ENCODE data around the gene PGLYRP2. TPM values are rescaled to one million over a fixed set of nuclear protein-coding genes. Genes with fewer than 3 reads are reported as not detected.

Gene PGLYRP2
- total RNA-seq, 1 donor from 2014 or later: not detected

DNA sequence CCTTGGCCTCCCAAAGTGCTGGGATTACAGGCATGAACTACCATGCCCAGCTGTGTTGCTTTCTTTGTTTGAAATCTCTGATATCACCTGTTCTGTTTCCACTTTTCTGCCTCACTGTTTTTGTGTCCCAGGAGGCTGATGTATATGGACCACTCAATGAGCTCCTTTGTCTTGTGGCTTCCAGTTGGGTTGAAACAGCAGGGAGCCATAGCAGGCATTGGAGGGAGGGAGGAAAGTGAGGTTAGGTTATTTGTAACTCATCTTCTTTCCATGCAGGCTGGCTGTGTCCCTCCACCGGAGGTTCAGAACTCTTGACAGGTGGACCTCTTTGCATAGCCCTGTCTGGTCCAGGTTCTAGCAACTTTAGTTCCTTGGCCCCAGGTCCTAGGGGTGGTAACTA is 23.0 kb upstream of the PGLYRP2 start:
- H3K36me3 Mint-ChIP-seq (ENCODE audit: unreplicated experiment): no peaks in the 10 kb centered on the region
- no peak for DNase-seq (ENCODE audit: extremely low spot score, unreplicated experiment)
- peaks cover 8% of the 10 kb centered on the region for H3K27me3 Mint-ChIP-seq (ENCODE audit: unreplicated experiment)
- H3K4me1 Mint-ChIP-seq (ENCODE audit: unreplicated experiment): no peaks in the 10 kb centered on the region
- H3K9me3 Mint-ChIP-seq (ENCODE audit: unreplicated experiment): no peaks in the 10 kb centered on the region
- no peak for TF ChIP-seq CTCF (IDR thresholded peaks at IDR 0.05)
- H3K4me3 Mint-ChIP-seq (ENCODE audit: unreplicated experiment): no peak overlapping the region
- no peak overlapping the region for H3K27ac Mint-ChIP-seq (ENCODE audit: unreplicated experiment)

DNA sequence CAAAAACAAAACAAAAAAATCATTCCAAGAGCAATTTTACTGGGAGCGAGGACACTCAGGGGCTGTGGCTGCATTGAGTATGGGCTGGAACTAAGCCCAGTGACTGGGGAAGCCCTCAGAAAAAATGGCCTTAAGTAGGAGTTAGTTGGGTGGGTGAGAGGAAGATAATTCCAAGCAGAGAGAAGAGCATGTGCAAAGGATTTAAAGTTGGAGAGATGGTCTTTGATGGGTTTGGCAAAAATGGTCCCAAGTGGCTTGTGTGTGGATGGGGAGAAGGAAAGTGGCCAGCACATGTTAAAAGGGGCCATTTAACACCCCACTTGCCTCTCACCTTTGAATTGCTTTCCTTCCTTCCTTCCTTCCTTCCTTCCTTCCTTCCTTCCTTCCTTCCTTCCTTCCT is 22.3 kb upstream of the PGLYRP2 start:
- no peak for TF ChIP-seq CTCF (IDR thresholded peaks at IDR 0.05)
- no peak overlapping the region for H3K27ac Mint-ChIP-seq (ENCODE audit: unreplicated experiment)
- peaks cover 7% of the 10 kb centered on the region for H3K27me3 Mint-ChIP-seq (ENCODE audit: unreplicated experiment)

DNA sequence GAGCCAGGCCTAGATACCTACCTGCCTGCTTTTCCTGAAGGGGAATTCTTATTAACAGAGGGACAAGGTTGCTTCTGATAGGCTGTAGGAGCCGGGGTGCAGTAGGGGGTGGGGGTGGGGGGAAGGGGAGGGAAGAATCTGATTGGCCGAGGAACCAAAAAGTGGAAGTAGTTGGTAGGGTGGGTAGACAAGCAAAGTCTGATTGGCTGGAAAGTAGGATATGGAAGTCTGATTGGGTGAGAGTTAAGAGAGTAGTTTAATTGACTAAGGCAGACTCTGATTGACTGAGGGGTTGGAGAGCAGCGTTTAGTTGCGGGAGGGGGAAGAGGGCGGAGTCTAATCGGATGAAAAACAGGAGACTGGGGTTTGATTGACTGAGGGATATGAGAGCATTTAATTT is 19.6 kb upstream of the PGLYRP2 start:
- H3K4me3 Mint-ChIP-seq (ENCODE audit: unreplicated experiment): no peak overlapping the region
- no peaks in the 10 kb centered on the region for H3K9me3 Mint-ChIP-seq (ENCODE audit: unreplicated experiment)
- TF ChIP-seq CTCF (IDR thresholded peaks at IDR 0.05): no peak

More for the DNA sequence above, 22.3 kb upstream of the PGLYRP2 start:
- no peak for DNase-seq (ENCODE audit: extremely low spot score, unreplicated experiment)
- Mint-ChIP-seq H3K36me3 (ENCODE audit: unreplicated experiment) (no peaks in the 10 kb centered on the region), H3K4me3 (ENCODE audit: unreplicated experiment) (no peak overlapping the region), H3K4me1 (ENCODE audit: unreplicated experiment) (no peaks in the 10 kb centered on the region), H3K9me3 (ENCODE audit: unreplicated experiment) (no peaks in the 10 kb centered on the region)

DNA sequence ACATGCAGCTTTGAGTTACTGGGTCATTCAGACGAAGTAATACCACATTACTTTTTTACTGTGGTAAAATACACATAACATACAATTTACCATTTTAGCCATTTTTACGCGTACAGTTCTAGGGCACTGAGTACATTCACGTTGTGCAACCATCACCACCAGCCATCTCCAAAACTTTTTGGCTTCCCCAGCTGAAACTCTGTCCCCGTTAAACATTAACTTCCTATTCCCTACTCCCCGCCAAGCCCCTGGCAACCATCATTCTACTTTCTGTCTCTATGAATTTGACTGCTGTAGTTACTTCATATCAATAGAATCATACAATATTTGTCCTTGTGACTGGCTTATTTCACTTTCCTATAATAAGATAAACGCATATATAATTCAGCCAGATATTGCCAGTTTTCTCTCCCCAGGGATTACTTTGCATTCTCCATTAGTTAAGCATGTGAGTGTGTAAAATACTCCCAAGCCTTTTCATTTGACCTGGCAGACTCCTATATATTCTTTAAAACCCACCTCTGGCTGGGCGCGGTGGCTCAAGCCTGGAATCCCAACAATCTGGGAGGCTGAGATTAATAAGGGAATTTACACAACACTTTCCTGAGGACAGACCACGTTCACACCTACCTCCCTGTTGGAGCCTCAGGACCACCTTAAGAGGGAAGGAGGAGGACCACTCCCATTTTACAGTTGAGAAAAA is 19.0 kb upstream of the PGLYRP2 start:
- H3K4me1 Mint-ChIP-seq (ENCODE audit: unreplicated experiment): no peaks in the 10 kb centered on the region
- H3K27ac Mint-ChIP-seq (ENCODE audit: unreplicated experiment): no peak overlapping the region
- H3K4me3 Mint-ChIP-seq (ENCODE audit: unreplicated experiment): no peak overlapping the region
- H3K36me3 Mint-ChIP-seq (ENCODE audit: unreplicated experiment): no peaks in the 10 kb centered on the region
- no peaks in the 10 kb centered on the region for H3K9me3 Mint-ChIP-seq (ENCODE audit: unreplicated experiment)
- no peak for TF ChIP-seq CTCF (IDR thresholded peaks at IDR 0.05)
- peaks cover 4% of the 10 kb centered on the region for H3K27me3 Mint-ChIP-seq (ENCODE audit: unreplicated experiment)
- DNase-seq (ENCODE audit: extremely low spot score, unreplicated experiment): no peak

More for the DNA sequence above, 19.6 kb upstream of the PGLYRP2 start:
- Mint-ChIP-seq H3K27ac (ENCODE audit: unreplicated experiment) (no peak overlapping the region), H3K4me1 (ENCODE audit: unreplicated experiment) (no peaks in the 10 kb centered on the region), H3K27me3 (ENCODE audit: unreplicated experiment) (peaks cover 4% of the 10 kb centered on the region), H3K36me3 (ENCODE audit: unreplicated experiment) (no peaks in the 10 kb centered on the region)
- no peak for DNase-seq (ENCODE audit: extremely low spot score, unreplicated experiment)

- no peaks in the 10 kb centered on the region for H3K36me3 Mint-ChIP-seq (ENCODE audit: unreplicated experiment)
- peaks cover 5% of the 10 kb centered on the region for H3K27me3 Mint-ChIP-seq (ENCODE audit: unreplicated experiment)
- no peak for TF ChIP-seq CTCF (IDR thresholded peaks at IDR 0.05)
- H3K27ac Mint-ChIP-seq (ENCODE audit: unreplicated experiment): no peak overlapping the region
- no peak overlapping the region for H3K4me3 Mint-ChIP-seq (ENCODE audit: unreplicated experiment)
- H3K4me1 Mint-ChIP-seq (ENCODE audit: unreplicated experiment): no peaks in the 10 kb centered on the region
- no peak for DNase-seq (ENCODE audit: extremely low spot score, unreplicated experiment)
- no peaks in the 10 kb centered on the region for H3K9me3 Mint-ChIP-seq (ENCODE audit: unreplicated experiment)
These were observed 15.8 kb upstream of the PGLYRP2 start for GRCh38 chr19:15495151-15495550.

Measured in osteocyte (in vitro differentiated cells).